OCI-LY1 (cell line): ENCODE data around the gene ACRBP.

Source experiments
- H2AFZ ChIP-seq: fragments of 200-600 bp; sonication (generic), shearing (Covaris generic); 2 replicates; pipeline ENCODE4 v1.6.0; 2014; ENCODE audit warnings: antibody characterized with exemption, mild to moderate bottlenecking, low read length
- H3F3A ChIP-seq: fragments of 200-600 bp; sonication (generic), shearing (Covaris generic); 2 replicates; pipeline ENCODE4 v1.6.0; 2014; ENCODE audit warnings: mild to moderate bottlenecking, antibody characterized with exemption, low read length, moderate library complexity; ENCODE audit not compliant: insufficient read depth
- H3K27ac ChIP-seq: fragments of 200-600 bp; sonication (generic); 2 replicates; pipeline ENCODE4 v1.5.1; 2014; ENCODE audit warnings: low read length, mixed run types, mild to moderate bottlenecking, low read depth; ENCODE audit not compliant: poor library complexity, severe bottlenecking
- H3K27me3 ChIP-seq: fragments of 200-600 bp; sonication (generic); 2 replicates; pipeline ENCODE4 v1.6.0; 2014; ENCODE audit warnings: antibody characterized with exemption, mild to moderate bottlenecking, low read length, moderate library complexity; ENCODE audit not compliant: insufficient read depth
- H3K36me3 ChIP-seq: fragments of 200-600 bp; sonication (generic); 2 replicates; pipeline ENCODE4 v1.6.1; 2014; ENCODE audit warnings: mild to moderate bottlenecking, antibody characterized with exemption, low read length, moderate library complexity, mixed read lengths; ENCODE audit not compliant: insufficient read depth
- H3K4me1 ChIP-seq: fragments of 200-600 bp; sonication (generic); 2 replicates; pipeline ENCODE4 v1.5.1; 2014; ENCODE audit warnings: mild to moderate bottlenecking, low read length, moderate library complexity; ENCODE audit not compliant: insufficient read depth, severe bottlenecking
- H3K4me2 ChIP-seq: fragments of 200-600 bp; sonication (generic), shearing (Covaris generic); 2 replicates; pipeline ENCODE4 v1.6.1; 2014; ENCODE audit warnings: low read length
- H3K4me3 ChIP-seq: fragments of 200-600 bp; sonication (generic); 2 replicates; pipeline ENCODE4 v1.5.1; 2014; ENCODE audit warnings: low read length, low read depth, mild to moderate bottlenecking, mixed read lengths; ENCODE audit not compliant: poor library complexity, severe bottlenecking
- H3K79me2 ChIP-seq: fragments of 200-600 bp; shearing (Covaris generic); 2 replicates; pipeline ENCODE4 v1.6.1; 2016; ENCODE audit warnings: mixed run types, low read length, mixed read lengths; ENCODE audit not compliant: insufficient read depth
- H3K9ac ChIP-seq: fragments of 200-600 bp; sonication (generic), shearing (Covaris generic); 2 replicates; pipeline ENCODE4 v1.6.1; 2014; ENCODE audit warnings: mild to moderate bottlenecking, low read length, mixed read lengths
- H3K9me2 ChIP-seq: fragments of 200-600 bp; sonication (generic), shearing (Covaris generic); 2 replicates; pipeline ENCODE4 v1.6.1; 2014; ENCODE audit warnings: low read depth, mild to moderate bottlenecking, low read length, mixed read lengths
- H3K9me3 ChIP-seq: fragments of 200-600 bp; shearing (Covaris generic); 2 replicates; pipeline ENCODE4 v1.6.1; 2014; ENCODE audit warnings: low read length, mixed read lengths
- H4K20me1 ChIP-seq: fragments of 200-600 bp; sonication (generic), shearing (Covaris generic); 2 replicates; pipeline ENCODE4 v1.6.0; 2016; ENCODE audit warnings: mild to moderate bottlenecking, low read length; ENCODE audit not compliant: insufficient read depth
- CTCF ChIP-seq: fragments of 200-600 bp; sonication (generic), shearing (Covaris generic); IDR thresholded peaks from 2 replicates; pipeline ENCODE4 v1.5.1; 2017; ENCODE audit warnings: mild to moderate bottlenecking, antibody characterized with exemption, low read length, moderate library complexity, mixed read lengths
- EZH2 ChIP-seq: fragments of 200-600 bp; sonication (generic), shearing (Covaris generic); IDR thresholded peaks from 2 replicates; pipeline ENCODE4 v1.8.0; 2017; ENCODE audit warnings: borderline replicate concordance, mixed run types, mild to moderate bottlenecking, antibody characterized with exemption, low read length, moderate library complexity, mixed read lengths

Gene ACRBP

GRCh38 chr12:6643569-6644256 lies 3.5 kb downstream of the ACRBP start:
- H3K9ac ChIP-seq = no peak overlapping the region
- no peaks in the 10 kb centered on the region for H3K27me3 ChIP-seq
- peaks cover 22% of the 10 kb centered on the region for H3K4me1 ChIP-seq
- H3K4me3 ChIP-seq = no peak overlapping the region
- no peak overlapping the region for H3K4me2 ChIP-seq
- H4K20me1 ChIP-seq = no peaks in the 10 kb centered on the region
- H3F3A ChIP-seq = no peaks in the 10 kb centered on the region
- no peak overlapping the region for H3K27ac ChIP-seq
- H2AFZ ChIP-seq = no peak overlapping the region
- TF ChIP-seq CTCF (no peak), EZH2 (no peak)
- no peaks in the 10 kb centered on the region for H3K9me2 ChIP-seq
- H3K9me3 ChIP-seq = peaks cover 35% of the 10 kb centered on the region
- no peaks in the 10 kb centered on the region for H3K79me2 ChIP-seq
- H3K36me3 ChIP-seq = peaks cover 36% of the 10 kb centered on the region

GRCh38 chr12:6641131-6641530 lies 6.1 kb downstream of the ACRBP start:
- Histone ChIP-seq H3K9ac (no peak overlapping the region), H3K4me1 (peaks cover 39% of the 10 kb centered on the region), H3K9me2 (no peaks in the 10 kb centered on the region), H3K79me2 (no peaks in the 10 kb centered on the region), H4K20me1 (no peaks in the 10 kb centered on the region), H3K4me3 (no peak overlapping the region), H3K9me3 (peaks cover 32% of the 10 kb centered on the region), H3K27me3 (no peaks in the 10 kb centered on the region), H3K27ac (no peak overlapping the region), H2AFZ (no peak overlapping the region), H3K36me3 (peaks cover 22% of the 10 kb centered on the region), H3F3A (no peaks in the 10 kb centered on the region), H3K4me2 (no peak overlapping the region)
- TF ChIP-seq CTCF = no peak
- TF ChIP-seq EZH2 = no peak

- Histone ChIP-seq H3K79me2 (no peaks in the 10 kb centered on the region), H3K9ac (no peak overlapping the region), H3K27me3 (no peaks in the 10 kb centered on the region), H3K4me1 (peaks cover 45% of the 10 kb centered on the region), H3K27ac (no peak overlapping the region), H3K36me3 (peaks cover 21% of the 10 kb centered on the region), H3K4me2 (no peak overlapping the region), H3K9me2 (no peaks in the 10 kb centered on the region), H3K9me3 (peaks cover 31% of the 10 kb centered on the region), H3K4me3 (no peak overlapping the region), H3F3A (no peaks in the 10 kb centered on the region), H4K20me1 (no peaks in the 10 kb centered on the region), H2AFZ (no peak overlapping the region)
- TF ChIP-seq CTCF (no peak), EZH2 (no peak)
Measured at GRCh38 chr12:6640497-6640896, 6.7 kb downstream of the ACRBP start.
